Measurements from ENCODE around the gene CFAP47.

GRCh38 chrX:36102425-36102824 lies 182.9 kb downstream of the CFAP47 start:
- no peak for TF ChIP-seq SIN3A (IDR thresholded peaks at IDR 0.05; ENCODE audit: borderline replicate concordance, insufficient read depth, low read length)
- no peak for TF ChIP-seq TAF1 (IDR thresholded peaks at IDR 0.05; ENCODE audit: borderline replicate concordance, insufficient read depth, low read length)
- no peak for TF ChIP-seq REST (IDR thresholded peaks at IDR 0.05; ENCODE audit: insufficient read depth in 1 of 2, low read depth in 2 of 2, low read length in 2 of 2)
- TF ChIP-seq POLR2AphosphoS5 (IDR thresholded peaks at IDR 0.05; ENCODE audit: low read depth, low read length), result no peak
